DMS114 treated with DMSO at 0.1 percent for 48 hours (cell line): ENCODE results near the gene OSBPL5.
"Not testable (repeated sequence)": the region's sequence is repeated elsewhere in the genome, so short reads cannot be mapped to it uniquely, and the experiment has no call there.

Experiments
- DNase-seq: peaks from one replicate; lab custom pipeline; 2025; ENCODE audit not compliant: unreplicated experiment; lab: John Stamatoyannopoulos, UW

OSBPL5 gene

GRCh38 chr11:3123761-3124733, 41.1 kb downstream of the OSBPL5 start:
- DNase-seq = no peak

GRCh38 chr11:3123305-3123704, 41.8 kb downstream of the OSBPL5 start:
- DNase-seq = no peak

GRCh38 chr11:3122775-3123201, 42.3 kb downstream of the OSBPL5 start:
- DNase-seq = no peak

GRCh38 chr11:3121931-3122774, 43.0 kb downstream of the OSBPL5 start:
- DNase-seq = no peak

DNA sequence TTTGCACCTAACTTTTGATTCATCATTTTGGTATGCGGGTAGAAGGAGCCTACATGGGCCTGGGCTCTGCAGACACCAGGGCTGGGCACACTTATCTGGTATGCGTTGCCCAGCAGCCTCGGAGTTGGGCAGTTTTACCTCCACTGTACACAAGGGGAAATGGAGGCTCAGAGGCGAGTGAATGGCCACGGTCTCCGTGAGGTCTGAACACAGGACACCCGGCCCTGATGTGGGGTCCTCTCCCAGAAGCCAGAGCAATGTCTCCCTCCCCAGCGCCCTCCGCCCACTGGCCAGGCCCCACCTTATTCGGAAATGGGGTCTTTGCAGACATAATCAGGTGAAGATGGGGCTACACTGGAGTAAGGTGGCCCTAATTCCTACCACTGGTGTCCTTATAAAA, 43.7 kb downstream of the OSBPL5 start:
- DNase-seq = no peak

- no peak for DNase-seq
Observed at GRCh38 chr11:3120071-3120792, 44.9 kb downstream of the OSBPL5 start.

- no peak for DNase-seq
Observed at GRCh38 chr11:3119141-3119821, 45.8 kb downstream of the OSBPL5 start.

- no peak for DNase-seq
Observed at GRCh38 chr11:3115321-3115720, 49.8 kb downstream of the OSBPL5 start.

DNA sequence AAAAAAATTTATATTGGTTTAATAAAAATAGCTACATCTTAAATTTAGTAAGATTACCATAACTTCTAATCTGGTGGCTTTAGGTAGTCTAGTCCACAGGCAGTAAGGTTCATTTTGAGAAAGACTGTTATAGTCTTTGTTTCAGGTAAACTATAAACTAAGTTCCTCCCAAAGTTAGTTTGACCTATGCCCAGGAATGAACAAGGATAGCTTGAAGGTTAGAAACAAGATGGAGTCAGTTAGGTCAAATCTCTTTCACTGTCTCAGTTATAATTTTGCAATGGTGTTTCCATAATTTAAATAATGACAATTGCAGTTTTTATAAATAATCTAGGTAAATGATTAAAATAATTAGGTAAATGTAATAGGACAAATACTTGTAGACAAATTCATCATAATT, 51.4 kb downstream of the OSBPL5 start:
- DNase-seq = not testable (repeated sequence)

- DNase-seq = no peak
Observed at GRCh38 chr11:3111919-3112690, 53.0 kb downstream of the OSBPL5 start.

- DNase-seq = no peak
Observed at GRCh38 chr11:3111466-3111865, 53.6 kb downstream of the OSBPL5 start.

DNA sequence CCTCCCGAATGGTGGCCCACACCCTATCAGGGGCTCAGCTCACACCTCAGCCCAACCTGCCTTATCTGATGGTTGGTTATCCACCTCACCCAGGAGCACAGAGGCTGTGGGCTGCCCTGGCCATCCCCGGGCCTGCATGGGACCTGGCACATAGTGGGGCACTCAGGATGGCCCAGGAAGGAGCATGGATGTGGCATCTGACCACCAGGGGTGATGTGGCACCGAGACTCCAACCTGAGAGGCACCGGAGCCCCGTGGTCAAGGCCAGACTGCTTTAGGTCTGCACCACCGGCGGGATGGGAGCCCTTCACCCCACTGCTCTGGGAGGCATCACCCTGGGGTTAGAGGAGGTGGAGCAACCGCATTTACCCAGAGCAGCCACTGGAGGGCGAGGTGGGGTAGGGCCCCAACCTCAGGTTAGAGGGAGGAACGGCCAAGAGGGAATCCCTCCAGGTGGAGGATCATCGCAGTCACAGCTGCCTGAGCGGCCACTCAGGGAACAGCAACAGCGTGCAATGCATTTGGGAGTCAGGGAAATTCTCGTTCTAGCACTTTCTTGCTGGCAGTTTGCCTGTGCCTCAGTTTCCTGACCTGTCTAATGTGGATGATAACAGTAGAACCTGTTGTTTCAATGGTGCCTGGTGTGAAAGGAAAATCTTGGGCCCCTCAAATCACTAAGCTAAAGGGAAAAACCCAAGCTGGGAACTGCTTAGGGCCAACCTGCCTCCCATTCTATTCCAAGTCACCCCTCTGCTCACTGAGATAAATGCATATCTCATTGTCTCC, 55.0 kb downstream of the OSBPL5 start:
- no peak for DNase-seq

DNA sequence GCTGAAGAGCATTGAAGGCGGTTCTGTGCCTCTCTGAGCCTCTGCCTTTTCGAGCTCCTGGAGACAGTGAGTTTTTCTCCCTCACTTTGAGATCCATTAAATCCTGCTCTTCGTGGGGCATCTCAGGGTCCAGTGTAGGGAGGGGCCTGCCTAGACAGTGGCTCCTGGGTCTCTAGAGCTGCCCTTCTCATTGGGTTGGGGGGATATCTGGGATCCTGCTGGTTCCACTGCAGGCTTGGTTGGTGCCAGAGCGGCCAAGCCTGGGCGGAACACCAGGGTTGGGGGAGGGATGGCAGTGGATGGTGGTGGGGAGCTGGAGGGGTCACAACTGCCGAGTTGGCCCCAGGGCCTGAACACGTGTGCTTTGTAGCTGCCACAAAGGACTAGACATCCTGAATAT, 55.7 kb downstream of the OSBPL5 start:
- no peak for DNase-seq

GRCh38 chr11:3108183-3108721, 56.9 kb downstream of the OSBPL5 start:
- DNase-seq = no peak

GRCh38 chr11:3107608-3108182, 57.4 kb downstream of the OSBPL5 start:
- no peak for DNase-seq

DNA sequence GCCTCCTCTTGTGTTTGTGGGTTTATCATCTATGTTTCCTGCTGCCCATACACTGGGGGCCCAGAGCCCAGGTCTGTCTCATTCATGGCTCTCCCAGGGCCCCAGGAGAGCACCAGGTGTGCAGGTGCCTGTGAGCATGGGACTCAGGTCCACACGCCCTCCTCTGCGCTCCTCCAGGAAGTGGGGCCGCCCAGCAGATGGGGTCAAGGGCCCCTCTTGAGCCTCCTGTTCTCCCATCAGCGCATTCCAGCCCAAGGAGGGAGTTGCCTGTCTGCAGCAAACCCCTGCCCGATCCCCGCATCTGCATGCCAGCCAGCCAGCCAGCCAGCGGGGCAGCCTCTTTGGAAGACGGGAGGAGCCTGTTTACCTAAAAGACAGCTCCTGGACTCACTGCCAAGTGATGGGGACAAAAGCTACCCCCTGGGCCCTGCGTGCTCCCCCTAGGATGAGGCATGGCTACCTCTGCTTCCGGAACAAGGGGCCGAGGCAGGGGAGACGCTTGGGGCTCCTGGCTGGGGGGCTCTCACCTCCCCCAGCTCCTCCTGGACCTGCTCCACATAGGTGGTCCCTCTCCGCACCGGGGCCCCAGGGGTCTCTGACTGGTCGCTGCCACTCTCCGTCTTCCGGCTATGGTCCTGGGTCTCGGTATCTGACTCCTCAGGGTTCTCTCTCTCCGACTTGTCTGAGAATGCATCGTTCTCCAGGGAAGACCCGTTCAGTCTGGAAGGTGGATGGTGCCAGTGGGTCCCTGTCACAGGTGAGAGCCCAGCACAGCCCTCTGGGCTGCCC, 58.2 kb downstream of the OSBPL5 start:
- DNase-seq = no peak
